GM19193 (cell line): Measurements from ENCODE around the gene NSUN2.

Experiments used
- POLR2A ChIP-seq: IDR thresholded peaks from 4 replicates; pipeline ENCODE4 v1.6.1; 2011; ENCODE audit not compliant: insufficient read depth, insufficient read length; ENCODE audit errors: extremely low read depth

The NSUN2 gene

DNA sequence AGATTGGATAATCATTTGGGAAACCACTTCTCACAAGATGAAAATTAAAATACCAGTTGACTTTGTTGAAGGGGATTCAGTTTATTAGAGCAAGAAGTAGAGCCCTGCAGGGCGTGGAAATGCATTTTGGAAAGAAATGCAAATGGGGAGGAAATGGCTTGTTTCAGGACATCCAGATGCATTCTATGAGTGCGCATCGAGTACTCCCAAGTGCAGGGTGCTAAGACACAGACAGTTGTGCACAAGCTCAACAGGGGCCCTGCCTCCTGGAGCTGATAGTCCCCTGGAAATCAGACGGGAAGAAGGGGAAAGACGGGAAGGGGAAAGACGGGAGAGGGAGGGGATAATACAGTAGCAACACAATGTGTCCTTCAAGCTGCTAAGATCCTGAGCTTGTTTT is 64.0 kb downstream of the NSUN2 start:
- TF ChIP-seq POLR2A: no peak

GRCh38 chr5:6568383-6568782 is 64.5 kb downstream of the NSUN2 start:
- TF ChIP-seq POLR2A: no peak

- TF ChIP-seq POLR2A: no peak
Observed at GRCh38 chr5:6567835-6568234, 65.0 kb downstream of the NSUN2 start.

DNA sequence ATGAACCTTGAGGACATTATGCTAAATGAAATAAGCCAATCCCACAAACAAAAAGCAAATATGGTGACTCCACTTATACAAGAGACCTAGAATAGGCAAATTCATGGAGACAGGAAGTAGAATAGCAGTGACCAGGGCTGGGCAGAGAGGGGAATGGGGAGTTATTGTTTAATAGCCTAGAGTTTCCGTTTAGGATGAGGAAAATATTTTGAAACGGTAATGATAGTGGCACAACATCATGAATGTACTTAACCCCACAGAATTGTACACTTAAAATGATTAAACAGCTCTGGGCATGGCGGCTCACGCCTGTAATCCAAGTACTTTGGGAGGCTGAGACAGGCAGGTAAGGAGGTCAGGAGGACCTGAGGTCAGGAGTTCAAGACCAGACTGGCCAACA is 65.8 kb downstream of the NSUN2 start:
- TF ChIP-seq POLR2A: no peak

DNA sequence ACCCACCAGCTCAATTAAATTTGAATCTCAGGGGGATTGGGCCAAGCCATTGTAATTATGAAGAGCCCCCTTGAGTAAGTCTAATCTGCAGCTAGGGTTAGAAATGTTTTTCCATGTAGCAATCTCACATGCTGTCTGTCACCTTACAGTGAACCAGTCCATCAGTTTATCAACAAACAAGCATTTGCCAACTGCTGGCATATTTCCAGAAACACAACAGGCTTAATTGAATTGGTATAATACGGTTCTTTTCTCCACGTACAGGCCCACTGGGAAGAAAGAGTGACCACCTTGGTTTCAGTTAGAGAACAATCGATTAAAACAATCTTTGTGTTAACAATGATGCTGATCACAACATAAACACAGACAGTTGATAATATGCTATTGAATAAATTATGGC is 67.4 kb downstream of the NSUN2 start:
- no peak for TF ChIP-seq POLR2A

DNA sequence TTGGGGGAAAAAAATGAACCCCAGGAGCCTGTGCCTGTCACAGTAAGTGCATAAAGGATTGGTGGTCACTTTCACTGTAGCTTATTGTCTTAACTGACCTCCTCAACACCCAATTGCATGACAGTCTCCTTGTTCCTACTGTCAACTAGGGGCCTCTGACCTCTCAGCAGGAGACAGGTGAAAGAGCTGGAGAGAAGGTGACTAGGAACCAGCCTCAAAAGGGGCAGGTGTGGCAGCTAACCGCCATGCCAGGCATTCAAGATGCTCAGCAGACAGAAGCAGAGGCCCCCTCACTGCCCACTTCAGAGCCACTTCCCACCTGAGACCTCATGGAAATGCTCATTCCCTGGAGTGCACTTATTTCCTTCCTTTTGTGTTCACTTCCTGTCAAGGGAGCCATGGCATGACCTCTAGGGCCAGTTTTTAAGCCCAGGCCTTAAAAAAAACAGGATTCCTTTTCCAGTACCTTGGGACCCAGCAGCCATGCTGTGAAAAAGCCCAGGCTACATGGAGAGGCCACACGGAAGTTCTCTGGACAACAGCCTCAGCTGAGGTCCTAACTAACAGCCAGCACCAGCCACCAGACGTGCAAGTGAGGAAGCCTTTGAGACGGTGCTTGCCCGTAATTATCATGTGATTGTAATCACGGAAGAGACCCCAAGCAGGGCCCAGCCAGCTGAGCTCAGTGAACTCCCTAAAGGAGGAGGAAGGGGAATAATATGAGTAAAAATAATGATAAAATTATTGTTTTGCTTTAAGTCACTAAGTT is 74.9 kb downstream of the NSUN2 start:
- no peak for TF ChIP-seq POLR2A

DNA sequence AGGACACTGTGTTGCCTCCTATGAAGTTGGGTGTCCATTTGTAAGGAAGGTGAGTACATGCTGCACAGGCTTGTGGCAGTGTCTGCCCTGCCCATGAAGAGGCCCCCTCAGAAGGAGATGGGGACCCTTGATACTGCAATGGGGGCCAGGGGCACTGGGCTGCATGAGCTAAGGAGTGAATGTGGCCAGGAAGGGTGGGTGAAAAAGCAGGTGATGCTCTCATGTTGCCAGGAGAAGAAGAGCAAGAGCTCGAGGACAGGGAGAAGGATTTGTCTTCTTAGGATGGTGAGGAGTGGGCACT is 76.1 kb downstream of the NSUN2 start:
- no peak for TF ChIP-seq POLR2A

- no peak for TF ChIP-seq POLR2A
Observed at GRCh38 chr5:6556089-6556801, 76.6 kb downstream of the NSUN2 start.

GRCh38 chr5:6554812-6555211 is 78.0 kb downstream of the NSUN2 start:
- TF ChIP-seq POLR2A: no peak

- TF ChIP-seq POLR2A: no peak
Observed at GRCh38 chr5:6553972-6554371, 78.9 kb downstream of the NSUN2 start.

DNA sequence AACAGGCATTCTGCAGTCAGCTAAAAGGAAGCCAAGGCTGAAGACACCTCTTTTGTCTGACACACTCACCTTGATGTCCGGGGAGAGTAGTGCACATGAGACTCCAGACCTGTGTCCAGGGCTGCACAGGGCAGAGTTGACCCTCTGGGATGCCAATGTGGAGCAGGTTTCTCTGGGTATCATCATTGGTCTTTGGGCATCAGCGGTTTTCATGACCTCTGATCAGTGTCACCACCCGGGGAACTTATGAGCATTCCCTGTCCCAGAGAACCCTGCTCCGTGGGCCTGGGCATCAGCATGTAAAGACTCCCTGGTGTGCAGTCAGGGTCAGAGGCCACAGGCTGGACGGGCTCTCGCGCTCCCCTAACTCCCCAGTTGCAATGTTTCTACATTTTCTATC is 80.2 kb downstream of the NSUN2 start:
- TF ChIP-seq POLR2A: no peak

DNA sequence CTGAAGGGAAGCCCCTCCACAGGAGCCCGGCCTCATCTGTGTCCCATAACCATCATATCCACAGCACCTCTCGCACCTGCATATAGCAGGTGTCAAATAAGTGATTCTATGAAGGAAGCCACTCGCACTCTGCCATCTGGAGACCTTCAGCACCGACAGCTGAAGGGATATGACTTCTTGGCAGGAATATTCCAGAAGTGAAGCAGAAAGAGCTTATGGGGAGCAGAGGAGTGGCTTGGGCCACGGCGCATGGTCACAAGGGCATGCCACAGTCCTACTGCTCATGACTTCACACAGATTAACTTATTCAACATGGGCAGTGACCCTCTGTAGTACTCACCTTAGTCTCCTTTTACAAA is 80.9 kb downstream of the NSUN2 start:
- TF ChIP-seq POLR2A: no peak

- no peak for TF ChIP-seq POLR2A
Observed at GRCh38 chr5:6551287-6551954, 81.4 kb downstream of the NSUN2 start.

- TF ChIP-seq POLR2A: no peak
Observed at GRCh38 chr5:6550628-6551027, 82.2 kb downstream of the NSUN2 start.
